AG04450 (cell line): Measurements from ENCODE around the gene DNAJC30. TPM values are rescaled to one million over a fixed set of nuclear protein-coding genes. Genes with fewer than 3 reads are reported as not detected.
"Not testable (repeated sequence)": the region's sequence is repeated elsewhere in the genome, so short reads cannot be mapped to it uniquely, and the experiment has no call there.

Source experiments
- CTCF ChIA-PET: fragments of 300-600, 350-600 bp; formaldehyde crosslinking; extraction: SDS; loops from one replicate; lab custom pipeline; 2022; ENCODE audit warnings: antibody characterized with exemption, inconsistent platforms; lab: Charles Lee
- POLR2A ChIA-PET: fragments of 350-600 bp; formaldehyde crosslinking; extraction: SDS; loops from one replicate; lab custom pipeline; 2021; ENCODE audit warnings: antibody characterized with exemption, inconsistent platforms; lab: Yijun Ruan, JAX
- DNase-seq: peaks from one replicate; pipeline ENCODE4 v3.0.0-alpha.2; 2011; ENCODE audit warnings: low read depth, low spot score
- H3K27ac ChIP-seq: one replicate; pipeline ENCODE4 v1.5.1; 2012; ENCODE audit warnings: low read depth, low read length, control low read depth
- H3K27me3 ChIP-seq: one replicate; pipeline ENCODE4 v1.6.0; 2012; ENCODE audit warnings: low read length; ENCODE audit not compliant: control insufficient read depth, insufficient read depth
- H3K4me3 ChIP-seq: 2 replicates; pipeline ENCODE4 v1.5.1; 2011; ENCODE audit warnings: mild to moderate bottlenecking, low read depth, low read length, control low read depth
- H3K9me3 ChIP-seq: 2 replicates; pipeline ENCODE4 v1.5.1; 2012; ENCODE audit warnings: low read length; ENCODE audit not compliant: control insufficient read depth, insufficient read depth
- polyA plus RNA-seq: library from polyadenylated mRNA; depleted of rRNA; stranded (reverse); fragments of >200 nt; gene quantifications from 2 replicates; pipeline ENCODE4 v1.2.3, GENCODE V29; 2011
- TF ChIP-seq, protein P1 (sequence below): IDR thresholded peaks from 2 replicates; pipeline ENCODE4 v1.5.1; 2011; ENCODE audit warnings: low read depth, low read length, control low read depth, inconsistent platforms

The DNAJC30 gene
- polyA plus RNA-seq, 1 experiment: 5.9 TPM

DNA sequence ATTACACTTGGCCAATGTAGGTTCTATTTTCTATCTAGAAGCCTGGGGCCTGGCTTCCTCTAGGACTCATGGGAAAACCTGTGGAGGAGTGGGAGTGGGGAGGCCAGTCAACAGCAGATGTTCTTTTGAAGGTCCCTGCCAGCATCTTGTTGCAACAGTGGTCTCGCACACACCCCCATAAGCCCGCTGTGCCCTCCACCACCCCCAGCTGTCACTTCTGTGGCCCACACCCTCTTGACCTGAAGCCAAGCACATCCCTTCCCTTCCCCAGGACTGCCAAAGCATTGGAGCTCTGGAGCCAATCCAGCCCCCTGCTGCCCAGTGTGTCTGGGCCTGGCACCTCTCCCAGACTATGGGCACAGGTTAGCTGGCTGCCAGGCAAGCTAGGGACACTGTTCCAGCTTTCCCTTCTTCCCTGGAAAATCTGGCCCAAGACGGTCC lies 38.1 kb upstream of the DNAJC30 start:
- Histone ChIP-seq H3K9me3 (no peaks in the 10 kb centered on the region; the same call in 1 of the 2 replicates), H3K4me3 (no peak overlapping the region), H3K27ac (no peak overlapping the region), H3K27me3 (peaks cover 6% of the 10 kb centered on the region)
- no peak for DNase-seq
- ChIA-PET CTCF (interaction anchor here (1.0 kb wide), 1 partner anchor 115 kb away, joined by 3 read pairs; no protein-coding TSS in a partner anchor), POLR2A (no interaction called here)
- TF ChIP-seq, protein P1, sequence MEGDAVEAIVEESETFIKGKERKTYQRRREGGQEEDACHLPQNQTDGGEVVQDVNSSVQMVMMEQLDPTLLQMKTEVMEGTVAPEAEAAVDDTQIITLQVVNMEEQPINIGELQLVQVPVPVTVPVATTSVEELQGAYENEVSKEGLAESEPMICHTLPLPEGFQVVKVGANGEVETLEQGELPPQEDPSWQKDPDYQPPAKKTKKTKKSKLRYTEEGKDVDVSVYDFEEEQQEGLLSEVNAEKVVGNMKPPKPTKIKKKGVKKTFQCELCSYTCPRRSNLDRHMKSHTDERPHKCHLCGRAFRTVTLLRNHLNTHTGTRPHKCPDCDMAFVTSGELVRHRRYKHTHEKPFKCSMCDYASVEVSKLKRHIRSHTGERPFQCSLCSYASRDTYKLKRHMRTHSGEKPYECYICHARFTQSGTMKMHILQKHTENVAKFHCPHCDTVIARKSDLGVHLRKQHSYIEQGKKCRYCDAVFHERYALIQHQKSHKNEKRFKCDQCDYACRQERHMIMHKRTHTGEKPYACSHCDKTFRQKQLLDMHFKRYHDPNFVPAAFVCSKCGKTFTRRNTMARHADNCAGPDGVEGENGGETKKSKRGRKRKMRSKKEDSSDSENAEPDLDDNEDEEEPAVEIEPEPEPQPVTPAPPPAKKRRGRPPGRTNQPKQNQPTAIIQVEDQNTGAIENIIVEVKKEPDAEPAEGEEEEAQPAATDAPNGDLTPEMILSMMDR: no peak

DNA sequence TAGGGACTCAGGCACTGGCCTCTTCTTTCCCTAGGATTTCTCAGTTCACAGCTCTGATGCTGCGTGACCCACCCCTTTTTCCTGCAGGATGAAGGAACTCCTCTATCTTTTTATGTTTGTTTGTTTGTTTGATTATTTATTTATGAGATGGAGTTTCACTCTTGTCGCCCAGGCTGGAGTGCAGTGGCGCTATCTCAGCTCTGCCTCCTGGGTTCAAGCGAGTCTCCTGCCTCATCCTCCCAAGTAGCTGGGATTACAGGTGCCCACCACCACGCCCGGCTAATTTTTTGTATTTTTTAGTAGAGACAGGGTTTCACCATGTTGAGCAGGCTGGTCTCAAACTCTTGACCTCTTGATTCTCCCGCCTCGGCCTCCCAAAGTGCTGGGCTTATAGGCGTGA lies 37.2 kb upstream of the DNAJC30 start:
- DNase-seq, H3K9me3 ChIP-seq, H3K27ac ChIP-seq, H3K4me3 ChIP-seq, H3K27me3 ChIP-seq: not testable (repeated sequence)
- ChIA-PET CTCF (interaction anchor here (1.0 kb wide), 1 partner anchor 113 kb away, joined by 6 read pairs; no protein-coding TSS in a partner anchor), POLR2A (interaction anchor here (0.7 kb wide), 1 partner anchor 22 kb away, joined by 4 read pairs; no protein-coding TSS in a partner anchor)

DNA sequence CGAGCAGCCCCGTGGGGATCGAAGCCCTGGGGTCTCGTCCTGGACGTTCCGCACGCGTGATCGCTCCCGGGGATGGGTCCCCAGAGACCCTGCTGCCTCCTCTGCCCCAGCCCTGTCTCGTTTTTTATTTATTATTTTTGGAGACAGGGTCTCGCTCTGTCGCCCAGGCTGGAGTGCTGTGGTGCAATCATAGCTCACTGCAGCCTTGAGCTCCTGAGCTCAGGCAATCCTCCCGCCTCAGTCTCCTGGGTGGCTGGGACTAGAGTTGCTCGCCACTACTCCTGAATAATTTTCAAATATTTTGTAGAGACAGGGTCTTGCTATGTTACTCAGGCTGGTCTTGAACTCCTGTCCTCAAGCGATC lies 36.5 kb upstream of the DNAJC30 start:
- H3K27me3 ChIP-seq: peaks cover 6% of the 10 kb centered on the region
- H3K4me3 ChIP-seq: peak overlapping the region; percentile 58
- CTCF ChIA-PET: interaction anchor here (1.0 kb wide), 1 partner anchor 113 kb away, joined by 6 read pairs; no protein-coding TSS in a partner anchor
- DNase-seq: no peak
- POLR2A ChIA-PET: interaction anchor here (0.7 to 1.0 kb wide), 4 partner anchors 12 to 131 kb away, joined by 3 to 4 read pairs (median 3); no protein-coding TSS in a partner anchor
- no peak overlapping the region for H3K27ac ChIP-seq
- TF ChIP-seq, protein P1: no peak
- H3K9me3 ChIP-seq: no peaks in the 10 kb centered on the region; the same call in 1 of the 2 replicates

DNA sequence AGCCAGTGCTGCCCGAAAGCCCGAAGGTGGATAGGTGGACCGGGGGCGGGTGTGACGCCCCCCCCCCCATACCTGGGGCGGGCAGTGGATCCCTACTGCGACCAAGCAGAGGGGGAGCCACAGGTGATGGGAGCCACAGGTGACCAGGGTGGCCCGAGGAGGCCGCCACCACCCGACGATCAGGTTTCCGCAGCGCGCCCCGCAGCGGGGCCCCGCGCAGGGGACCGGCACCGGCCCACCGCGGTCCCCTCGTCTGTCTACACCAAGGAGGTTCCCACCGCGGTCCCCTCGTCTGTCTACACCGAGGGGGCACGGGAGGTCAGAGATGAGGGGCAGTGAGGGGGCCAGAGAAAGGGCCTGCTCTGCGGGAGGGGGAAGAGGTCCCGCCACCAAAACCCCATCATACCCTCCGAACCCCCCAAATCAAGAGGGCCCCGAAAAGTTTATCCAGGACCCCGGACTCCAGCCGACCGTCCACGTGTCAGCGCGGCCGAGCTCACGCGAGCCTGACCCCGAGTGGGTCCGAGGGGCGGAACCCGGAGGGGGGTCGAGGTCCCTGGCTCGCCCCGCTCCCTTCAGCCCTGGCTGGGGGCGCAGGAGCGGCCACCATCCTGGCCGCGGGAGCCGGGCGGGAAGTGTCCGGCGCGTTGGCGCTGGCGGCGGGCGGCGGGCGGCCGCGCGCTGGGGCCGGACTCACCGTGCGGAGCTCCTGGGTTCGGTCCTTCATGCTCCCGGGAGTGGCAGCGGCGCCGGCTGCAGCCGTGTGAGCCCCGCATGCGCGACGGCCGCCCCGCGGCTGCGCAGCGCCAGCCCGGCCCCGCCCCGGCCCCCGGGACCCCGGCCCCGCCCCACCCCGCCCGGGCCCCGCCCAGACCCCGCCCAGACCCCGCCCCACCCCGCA lies 35.9 kb upstream of the DNAJC30 start, which contains the start of gene STX1A:
STX1A (minus strand) TSS at position 765 of the 901 bp plus-strand sequence; CDS start at position 727, 38 bp downstream.
- no peaks in the 10 kb centered on the region; the same call in 1 of the 2 replicates for H3K9me3 ChIP-seq
- CTCF ChIA-PET: interaction anchor here (1.0 kb wide), 1 partner anchor 112 kb away, joined by 6 read pairs; no protein-coding TSS in a partner anchor
- TF ChIP-seq, protein P1: no peak
- H3K4me3 ChIP-seq: peak within 1 kb of the TSS; percentile 76
- POLR2A ChIA-PET: interaction anchor here (0.6 to 1.0 kb wide), 4 partner anchors 10 to 132 kb away, joined by 3 to 4 read pairs (median 3); no protein-coding TSS in a partner anchor
- H3K27me3 ChIP-seq: peaks cover 6% of the 10 kb centered on the region
- no peak for DNase-seq
- no peak within 1 kb of the TSS for H3K27ac ChIP-seq

DNA sequence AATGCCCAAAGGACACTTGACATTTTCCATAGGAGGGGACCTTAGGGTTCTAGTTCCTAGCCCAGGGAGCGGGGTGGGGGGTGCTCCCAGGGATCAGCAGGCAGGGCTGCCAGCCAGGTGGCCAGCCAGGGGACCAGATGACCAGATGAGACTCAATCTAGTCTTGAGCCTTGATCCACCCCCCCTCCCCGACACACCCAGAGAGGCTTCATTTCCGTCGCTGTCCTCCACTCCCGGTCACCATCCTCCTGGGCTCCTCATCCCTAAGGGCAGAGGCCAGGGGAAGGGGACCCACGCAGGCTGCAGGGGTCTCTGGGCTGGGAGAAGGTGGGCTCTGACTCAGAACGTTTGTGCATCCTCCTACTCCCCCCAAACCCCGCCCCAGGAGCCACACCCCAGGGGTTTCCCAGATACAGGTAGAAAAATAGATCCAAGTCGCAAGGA lies 35.2 kb upstream of the DNAJC30 start:
- CTCF ChIA-PET: interaction anchor here (1.0 kb wide), 1 partner anchor 112 kb away, joined by 3 read pairs; no protein-coding TSS in a partner anchor

More for the DNA sequence above, 35.2 kb upstream of the DNAJC30 start:
- peaks cover 6% of the 10 kb centered on the region for H3K27me3 ChIP-seq
- peak overlapping the region; percentile 76 for H3K4me3 ChIP-seq
- peak overlapping the region; percentile 39 for H3K27ac ChIP-seq
- TF ChIP-seq, protein P1: no peak
- DNase-seq: no peak
- POLR2A ChIA-PET: interaction anchor here (1.3 kb wide), 1 partner anchor 132 kb away, joined by 3 read pairs; no protein-coding TSS in a partner anchor
- H3K9me3 ChIP-seq: no peaks in the 10 kb centered on the region; the same call in 1 of the 2 replicates
